Hindlimb muscle (tissue), 1 donor: ENCODE measurements around the gene IGLL5. TPM values are rescaled to one million over a fixed set of nuclear protein-coding genes. Genes with fewer than 3 reads are reported as not detected.
"Not testable (repeated sequence)": the region's sequence is repeated elsewhere in the genome, so short reads cannot be mapped to it uniquely, and the experiment has no call there.

Experiments
- DNase-seq: peaks from one replicate; pipeline ENCODE4 v3.0.0-alpha.2; 2013
- polyA plus RNA-seq: library from polyadenylated mRNA; unstranded; fragments of 120-200 nt; gene quantifications from one replicate; pipeline ENCODE4 v1.2.1, GENCODE V29; 2013; ENCODE audit not compliant: insufficient read length

The IGLL5 gene
- polyA plus RNA-seq, 1 donor: 0.22 TPM

GRCh38 chr22:22916215-22916951 lies 28.8 kb downstream of the IGLL5 start:
- DNase-seq: no peak

- DNase-seq: no peak
Observed at GRCh38 chr22:22916952-22917290, 29.3 kb downstream of the IGLL5 start.

GRCh38 chr22:22917377-22917776 lies 29.8 kb downstream of the IGLL5 start:
- DNase-seq: no peak

GRCh38 chr22:22918297-22918965 lies 30.8 kb downstream of the IGLL5 start:
- no peak for DNase-seq

GRCh38 chr22:22919041-22919440 lies 31.4 kb downstream of the IGLL5 start:
- no peak for DNase-seq

- no peak for DNase-seq
Observed at GRCh38 chr22:22920104-22920654, 32.6 kb downstream of the IGLL5 start.

- DNase-seq: no peak
Observed at GRCh38 chr22:22920910-22921550, 33.4 kb downstream of the IGLL5 start.

GRCh38 chr22:22921575-22921974 lies 34.0 kb downstream of the IGLL5 start:
- DNase-seq: no peak

GRCh38 chr22:22922092-22922953 lies 34.7 kb downstream of the IGLL5 start:
- not testable (repeated sequence) for DNase-seq

- no peak for DNase-seq
Observed at GRCh38 chr22:22922954-22923319, 35.3 kb downstream of the IGLL5 start.

GRCh38 chr22:22923379-22923778 lies 35.8 kb downstream of the IGLL5 start:
- no peak for DNase-seq

GRCh38 chr22:22923930-22924329 lies 36.3 kb downstream of the IGLL5 start:
- DNase-seq: no peak

GRCh38 chr22:22924369-22925145 lies 36.9 kb downstream of the IGLL5 start:
- DNase-seq: no peak

GRCh38 chr22:22925146-22925804 lies 37.7 kb downstream of the IGLL5 start:
- DNase-seq: no peak

- DNase-seq: no peak
Observed at GRCh38 chr22:22925805-22926369, 38.3 kb downstream of the IGLL5 start.

- no peak for DNase-seq
Observed at GRCh38 chr22:22926370-22927195, 39.0 kb downstream of the IGLL5 start.

- no peak for DNase-seq
Observed at GRCh38 chr22:22927196-22927887, 39.7 kb downstream of the IGLL5 start.

GRCh38 chr22:22927888-22928665 lies 40.5 kb downstream of the IGLL5 start:
- DNase-seq: no peak
